ENCODE results near the gene FEZ2. TPM values are rescaled to one million over a fixed set of nuclear protein-coding genes. Genes with fewer than 3 reads are reported as not detected.
"Not testable (repeated sequence)": the region's sequence is repeated elsewhere in the genome, so short reads cannot be mapped to it uniquely, and the experiment has no call there.

The FEZ2 gene
- polyA plus RNA-seq, 1 of the 3 experiments (the other 2 are of a cell fraction): 37.2 TPM

GRCh38 chr2:36606925-36607324, 9.0 kb upstream of the FEZ2 start (continued):
- TF ChIP-seq YY1 (IDR thresholded peaks at IDR 0.05; ENCODE audit: low read depth) (no peak), TCF12 (IDR thresholded peaks at IDR 0.05) (no peak), NRF1 (IDR thresholded peaks at IDR 0.05; ENCODE audit: low read depth, low read length) (no peak)

DNA sequence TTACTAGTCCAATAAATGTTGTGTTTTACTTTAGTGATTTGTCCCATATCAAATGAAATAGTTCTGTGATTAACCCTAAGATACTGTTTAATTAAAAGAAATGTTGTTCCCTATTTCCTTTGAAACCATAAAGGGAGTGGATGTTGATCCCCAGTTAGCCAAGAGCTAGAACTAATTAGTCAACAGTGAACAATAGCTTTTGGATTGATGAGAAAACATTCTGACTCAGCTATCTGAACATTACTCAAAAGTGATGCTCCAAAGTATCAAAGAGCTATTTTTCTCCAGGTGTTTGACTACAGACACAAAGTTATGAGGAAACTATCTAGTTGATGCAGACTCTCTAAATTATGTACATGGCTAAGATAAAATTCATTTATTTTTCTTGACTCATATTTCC, 7.3 kb upstream of the FEZ2 start:
- TF ChIP-seq NFIC (IDR thresholded peaks at IDR 0.05; ENCODE audit: borderline replicate concordance) (no peak), FOXJ3 (CRISPR knock-in tag; IDR thresholded peaks at IDR 0.05) (no peak), GATA2 (CRISPR knock-in tag; IDR thresholded peaks at IDR 0.05) (no peak), TEAD4 (IDR thresholded peaks at IDR 0.05; ENCODE audit: borderline replicate concordance, insufficient read depth) (no peak), TCF12 (IDR thresholded peaks at IDR 0.05) (no peak), EZH2phosphoT487 (IDR thresholded peaks at IDR 0.05; ENCODE audit: borderline replicate concordance, low read depth) (no peak), MEF2A (IDR thresholded peaks at IDR 0.05; ENCODE audit: borderline replicate concordance, low read depth) (no peak), IRF3 (IDR thresholded peaks at IDR 0.05; ENCODE audit: low read depth, low read length) (no peak)
- TF ChIP-seq, protein P1, sequence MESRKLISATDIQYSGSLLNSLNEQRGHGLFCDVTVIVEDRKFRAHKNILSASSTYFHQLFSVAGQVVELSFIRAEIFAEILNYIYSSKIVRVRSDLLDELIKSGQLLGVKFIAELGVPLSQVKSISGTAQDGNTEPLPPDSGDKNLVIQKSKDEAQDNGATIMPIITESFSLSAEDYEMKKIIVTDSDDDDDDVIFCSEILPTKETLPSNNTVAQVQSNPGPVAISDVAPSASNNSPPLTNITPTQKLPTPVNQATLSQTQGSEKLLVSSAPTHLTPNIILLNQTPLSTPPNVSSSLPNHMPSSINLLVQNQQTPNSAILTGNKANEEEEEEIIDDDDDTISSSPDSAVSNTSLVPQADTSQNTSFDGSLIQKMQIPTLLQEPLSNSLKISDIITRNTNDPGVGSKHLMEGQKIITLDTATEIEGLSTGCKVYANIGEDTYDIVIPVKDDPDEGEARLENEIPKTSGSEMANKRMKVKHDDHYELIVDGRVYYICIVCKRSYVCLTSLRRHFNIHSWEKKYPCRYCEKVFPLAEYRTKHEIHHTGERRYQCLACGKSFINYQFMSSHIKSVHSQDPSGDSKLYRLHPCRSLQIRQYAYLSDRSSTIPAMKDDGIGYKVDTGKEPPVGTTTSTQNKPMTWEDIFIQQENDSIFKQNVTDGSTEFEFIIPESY (IDR thresholded peaks at IDR 0.05; ENCODE audit: borderline replicate concordance, low read depth): no peak
- Histone ChIP-seq H3K9me3 (no peaks in the 10 kb centered on the region), H3K4me2 (no peak overlapping the region), H3K27me3 (ENCODE audit: insufficient read depth) (no peaks in the 10 kb centered on the region), H4K20me1 (ENCODE audit: insufficient read depth) (no peaks in the 10 kb centered on the region), H3K9me2 (no peaks in the 10 kb centered on the region), H3K4me3 (ENCODE audit: low read depth in 2 of 2, low read length in 1 of 2) (no peak overlapping the region), H3K9ac (no peak overlapping the region), H3K79me2 (ENCODE audit: insufficient read depth) (no peaks in the 10 kb centered on the region), H3K36me3 (replicated peaks in 1 of 2; ENCODE audit: control insufficient read depth in 1 of 2, insufficient read depth in 2 of 2, low read length in 1 of 2) (no peaks in the 10 kb centered on the region), H3K4me1 (ENCODE audit: control insufficient read depth in 1 of 2, insufficient read depth in 2 of 2, low read depth in 1 of 2, low read length in 1 of 2) (no peaks in the 10 kb centered on the region), H3F3A (replicated peaks; ENCODE audit: insufficient read depth) (no peaks in the 10 kb centered on the region), H3K27ac (ENCODE audit: low read depth in 2 of 2, low read length in 1 of 2) (no peak overlapping the region), H2AFZ (ENCODE audit: low read depth) (no peak overlapping the region)
- POLR2A ChIA-PET: no interaction called here
- CTCF ChIA-PET: no interaction called here
- DNase-seq: no peak

DNA sequence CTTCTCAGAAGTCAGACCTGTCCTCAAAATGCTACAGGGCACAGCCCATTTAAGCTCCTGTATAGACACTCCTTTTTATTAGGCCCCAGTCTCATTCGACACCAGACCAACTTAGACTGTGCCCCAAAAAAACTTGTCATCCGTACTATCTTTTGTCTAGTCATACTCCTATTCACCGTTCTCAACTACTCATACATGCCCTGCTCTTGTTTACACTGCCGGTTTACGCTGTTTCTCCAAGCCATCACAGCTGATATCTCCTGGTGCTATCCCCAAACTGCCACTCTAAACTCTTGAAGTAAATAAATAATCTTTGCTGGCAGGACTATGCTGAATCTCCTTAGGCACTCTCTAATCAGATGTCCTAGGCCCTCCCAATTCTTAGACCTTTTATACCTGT, 5.7 kb upstream of the FEZ2 start:
- H3K9me3 ChIP-seq; CTCF ChIA-PET; H2AFZ ChIP-seq (ENCODE audit: low read depth); H3K4me3 ChIP-seq (ENCODE audit: low read depth in 2 of 2, low read length in 1 of 2); H3K27me3 ChIP-seq (ENCODE audit: insufficient read depth); H3K27ac ChIP-seq (ENCODE audit: low read depth in 2 of 2, low read length in 1 of 2); H3K4me2 ChIP-seq; DNase-seq; H3F3A ChIP-seq (replicated peaks; ENCODE audit: insufficient read depth); H3K9ac ChIP-seq; H3K36me3 ChIP-seq (replicated peaks in 1 of 2; ENCODE audit: control insufficient read depth in 1 of 2, insufficient read depth in 2 of 2, low read length in 1 of 2); H3K9me2 ChIP-seq; H3K79me2 ChIP-seq (ENCODE audit: insufficient read depth); H4K20me1 ChIP-seq (ENCODE audit: insufficient read depth); H3K4me1 ChIP-seq (ENCODE audit: control insufficient read depth in 1 of 2, insufficient read depth in 2 of 2, low read depth in 1 of 2, low read length in 1 of 2): not testable (repeated sequence)
- WGBS (ENCODE audit: low lambda C conversion rate): 93% methylated on average over 5 of the region's 5 CpGs
- POLR2A ChIA-PET: interaction anchor here (0.6 kb wide), 1 partner anchor 54 kb away, joined by 3 read pairs; no protein-coding TSS in a partner anchor
